ENCODE results near the gene ZBTB20.

Gene ZBTB20

GRCh38 chr3:115161168-115161834 lies 14.2 kb upstream of the ZBTB20 start:
- no peak for TF ChIP-seq CTCF (conservative IDR thresholded peaks at IDR 0.05; ENCODE audit: control insufficient read depth, insufficient read depth, low read depth, low read length)

GRCh38 chr3:115160295-115160694 lies 13.2 kb upstream of the ZBTB20 start:
- no peak overlapping the region for H3K4me3 ChIP-seq (ENCODE audit: control insufficient read depth, low read depth, low read length)
- no peak for DNase-seq (ENCODE audit: low read depth)
- no peak for TF ChIP-seq CTCF (conservative IDR thresholded peaks at IDR 0.05; ENCODE audit: control insufficient read depth, insufficient read depth, low read depth, low read length)

More at GRCh38 chr3:115161168-115161834, 14.2 kb upstream of the ZBTB20 start:
- DNase-seq (ENCODE audit: low read depth), result no peak
- no peak overlapping the region for H3K4me3 ChIP-seq (ENCODE audit: control insufficient read depth, low read depth, low read length)

GRCh38 chr3:115156046-115156654 lies 9.1 kb upstream of the ZBTB20 start:
- H3K4me3 ChIP-seq (ENCODE audit: control insufficient read depth, low read depth, low read length), result no peak overlapping the region
- TF ChIP-seq CTCF (conservative IDR thresholded peaks at IDR 0.05; ENCODE audit: control insufficient read depth, insufficient read depth, low read depth, low read length), result no peak
- no peak for DNase-seq (ENCODE audit: low read depth)

GRCh38 chr3:115154611-115155010 lies 7.5 kb upstream of the ZBTB20 start:
- no peak for DNase-seq (ENCODE audit: low read depth)
- H3K4me3 ChIP-seq (ENCODE audit: control insufficient read depth, low read depth, low read length), result no peak overlapping the region
- no peak for TF ChIP-seq CTCF (conservative IDR thresholded peaks at IDR 0.05; ENCODE audit: control insufficient read depth, insufficient read depth, low read depth, low read length)

GRCh38 chr3:115151921-115152320 lies 4.8 kb upstream of the ZBTB20 start:
- DNase-seq (ENCODE audit: low read depth), result no peak
- no peak for TF ChIP-seq CTCF (conservative IDR thresholded peaks at IDR 0.05; ENCODE audit: control insufficient read depth, insufficient read depth, low read depth, low read length)
- H3K4me3 ChIP-seq (ENCODE audit: control insufficient read depth, low read depth, low read length), result no peak overlapping the region

- no peak for TF ChIP-seq CTCF (conservative IDR thresholded peaks at IDR 0.05; ENCODE audit: control insufficient read depth, insufficient read depth, low read depth, low read length)
- H3K4me3 ChIP-seq (ENCODE audit: control insufficient read depth, low read depth, low read length), result peak overlapping the region; percentile 72
- DNase-seq (ENCODE audit: low read depth), result peak; percentile 14
These were observed 1.2 kb upstream of the ZBTB20 start for GRCh38 chr3:115148142-115148790.
